PC-3 (cell line): ENCODE data around the gene CANT1. TPM values are rescaled to one million over a fixed set of nuclear protein-coding genes. Genes with fewer than 3 reads are reported as not detected.

ENCODE experiments used
- ATAC-seq: fragments of 200-7000 bp; cut with Tn5 transposase; 2 replicates; pipeline ENCODE4 v1.9.1; 2020; ENCODE audit warnings: mild to moderate bottlenecking, moderate library complexity
- BruUV-seq: library from RNA; stranded (reverse); fragments of 400-500 nt; replicated peaks from 2 replicates; lab custom pipeline; 2021; lab: Mats Ljungman, UMichigan
- CTCF ChIA-PET: fragments of 300-600 bp; sonication (Branson Sonifier 250); formaldehyde crosslinking; loops from one replicate; lab custom pipeline; 2022; ENCODE audit warnings: antibody characterized with exemption; lab: Charles Lee
- POLR2A ChIA-PET: fragments of 300-600 bp; sonication (Branson Sonifier 250); formaldehyde crosslinking; loops from one replicate; lab custom pipeline; 2022; ENCODE audit warnings: antibody characterized with exemption; ENCODE audit not compliant: unreplicated experiment; lab: Charles Lee
- DNase-seq: peaks from one replicate; pipeline ENCODE4 v3.0.0-alpha.2; 2015
- H2AFZ ChIP-seq: fragments of 300-600 bp; sonication (generic); 2 replicates; pipeline ENCODE4 v1.6.0; 2016; ENCODE audit warnings: antibody characterized with exemption, low read length
- H3F3A ChIP-seq: fragments of 300-600 bp; sonication (generic); one replicate; pipeline ENCODE4 v1.6.0; 2017; ENCODE audit warnings: antibody characterized with exemption, low read length, control low read depth, mild to moderate bottlenecking; ENCODE audit not compliant: unreplicated experiment
- H3K27ac ChIP-seq: fragments of 300-600 bp; sonication (generic); 2 replicates; pipeline ENCODE4 v1.5.1; 2016; ENCODE audit warnings: mild to moderate bottlenecking, low read length
- H3K27me3 ChIP-seq: fragments of 300-600 bp; sonication (generic); 2 replicates; pipeline ENCODE4 v1.6.1; 2016; ENCODE audit warnings: low read length, mixed read lengths
- H3K36me3 ChIP-seq: fragments of 300-600 bp; sonication (generic); 2 replicates; pipeline ENCODE4 v1.6.1; 2016; ENCODE audit warnings: low read depth, mixed run types, low read length, mixed read lengths
- H3K4me1 ChIP-seq: fragments of 300-600 bp; sonication (generic); 2 replicates; pipeline ENCODE4 v1.5.1; 2016; ENCODE audit warnings: low read length; ENCODE audit not compliant: insufficient read depth
- H3K4me2 ChIP-seq: fragments of 300-600 bp; sonication (generic); 2 replicates; pipeline ENCODE4 v1.6.0; 2016; ENCODE audit warnings: low read length
- H3K4me3 ChIP-seq: fragments of 300-600 bp; sonication (generic); 2 replicates; pipeline ENCODE4 v1.5.1; 2016; ENCODE audit warnings: mild to moderate bottlenecking, low read length, mixed read lengths
- H3K79me2 ChIP-seq: fragments of 300-600 bp; sonication (generic); 2 replicates; pipeline ENCODE4 v1.6.1; 2017; ENCODE audit warnings: low read length, mixed read lengths
- H3K9ac ChIP-seq: fragments of 300-600 bp; sonication (generic); 2 replicates; pipeline ENCODE4 v1.6.0; 2016; ENCODE audit warnings: mild to moderate bottlenecking, low read length
- H3K9me2 ChIP-seq: fragments of 300-600 bp; sonication (generic); replicated peaks from 2 replicates; pipeline ENCODE4 v1.6.1; 2016; ENCODE audit warnings: mixed run types, low read length, mixed read lengths
- H3K9me3 ChIP-seq: fragments of 300-600 bp; sonication (generic); 2 replicates; pipeline ENCODE4 v1.6.1; 2016; ENCODE audit warnings: low read length, mixed read lengths
- H4K20me1 ChIP-seq: fragments of 300-600 bp; sonication (generic); 2 replicates; pipeline ENCODE4 v1.6.1; 2016; ENCODE audit warnings: low read length, mixed read lengths
- EZH2 ChIP-seq: fragments of 300-600 bp; sonication (generic); IDR thresholded peaks from one replicate; pipeline ENCODE4 v1.6.1; 2017; ENCODE audit warnings: antibody characterized with exemption, mild to moderate bottlenecking, low read length; ENCODE audit not compliant: unreplicated experiment
- EZH2phosphoT487 ChIP-seq: fragments of 300-600 bp; sonication (generic); IDR thresholded peaks from 2 replicates; pipeline ENCODE4 v1.6.1; 2018; ENCODE audit warnings: mild to moderate bottlenecking, antibody characterized with exemption, low read length, borderline replicate concordance
- intact Hi-C: fragments of 100-400 bp; cut with micrococcal nuclease; formaldehyde crosslinking; loops from 2 replicates; pipeline ENCODE4 v1.9.0; 2023
- total RNA-seq: library from RNA; depleted of rRNA; stranded (reverse); fragments of >200 nt; gene quantifications from 2 replicates; pipeline ENCODE4 v1.2.3, GENCODE V29; 2014
- TF ChIP-seq, protein P1 (sequence below): fragments of 300-600 bp; sonication (generic); conservative IDR thresholded peaks from 2 replicates; pipeline ENCODE4 v1.5.1; 2017; ENCODE audit warnings: antibody characterized with exemption, low read depth, mild to moderate bottlenecking, low read length

CANT1 gene
- total RNA-seq, 1 experiment from 2014 or later, result 191 TPM

DNA sequence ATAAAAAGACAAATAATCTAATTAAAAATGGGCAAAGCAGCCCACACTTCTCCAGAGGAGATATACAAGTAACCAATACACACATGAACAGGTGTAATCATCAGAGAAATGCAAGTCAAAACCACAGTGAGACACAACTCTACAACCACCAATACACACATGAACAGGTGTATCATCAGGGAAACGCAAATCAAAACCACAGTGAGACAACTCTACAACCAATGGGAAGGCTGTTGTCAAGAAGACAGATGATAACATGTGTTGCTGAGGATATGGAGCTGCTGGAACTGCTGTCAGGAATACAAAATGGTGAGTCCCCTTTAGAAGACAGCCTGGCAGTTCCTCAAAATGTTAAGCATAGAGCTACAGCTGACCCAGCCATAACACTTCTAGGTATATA, 42.6 kb upstream of the CANT1 start:
- H3K36me3 ChIP-seq, result no peaks in the 10 kb centered on the region
- CTCF ChIA-PET, result no interaction called here
- H3K9me3 ChIP-seq, result no peaks in the 10 kb centered on the region
- no peak overlapping the region for H3K4me3 ChIP-seq
- no peaks in the 10 kb centered on the region for H3F3A ChIP-seq
- no peak for TF ChIP-seq EZH2phosphoT487
- TF ChIP-seq EZH2, result no peak
- TF ChIP-seq, protein P1, sequence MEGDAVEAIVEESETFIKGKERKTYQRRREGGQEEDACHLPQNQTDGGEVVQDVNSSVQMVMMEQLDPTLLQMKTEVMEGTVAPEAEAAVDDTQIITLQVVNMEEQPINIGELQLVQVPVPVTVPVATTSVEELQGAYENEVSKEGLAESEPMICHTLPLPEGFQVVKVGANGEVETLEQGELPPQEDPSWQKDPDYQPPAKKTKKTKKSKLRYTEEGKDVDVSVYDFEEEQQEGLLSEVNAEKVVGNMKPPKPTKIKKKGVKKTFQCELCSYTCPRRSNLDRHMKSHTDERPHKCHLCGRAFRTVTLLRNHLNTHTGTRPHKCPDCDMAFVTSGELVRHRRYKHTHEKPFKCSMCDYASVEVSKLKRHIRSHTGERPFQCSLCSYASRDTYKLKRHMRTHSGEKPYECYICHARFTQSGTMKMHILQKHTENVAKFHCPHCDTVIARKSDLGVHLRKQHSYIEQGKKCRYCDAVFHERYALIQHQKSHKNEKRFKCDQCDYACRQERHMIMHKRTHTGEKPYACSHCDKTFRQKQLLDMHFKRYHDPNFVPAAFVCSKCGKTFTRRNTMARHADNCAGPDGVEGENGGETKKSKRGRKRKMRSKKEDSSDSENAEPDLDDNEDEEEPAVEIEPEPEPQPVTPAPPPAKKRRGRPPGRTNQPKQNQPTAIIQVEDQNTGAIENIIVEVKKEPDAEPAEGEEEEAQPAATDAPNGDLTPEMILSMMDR, result no peak
- ATAC-seq (no peak), DNase-seq (no peak)
- POLR2A ChIA-PET, result no interaction called here
- H3K4me2 ChIP-seq, result no peak overlapping the region
- no peak overlapping the region for H2AFZ ChIP-seq
- intact Hi-C loops, result no loop called here
- BruUV-seq, result no TSS peak
- H3K79me2 ChIP-seq, result no peaks in the 10 kb centered on the region
- no peaks in the 10 kb centered on the region for H4K20me1 ChIP-seq
- no peaks in the 10 kb centered on the region for H3K9me2 ChIP-seq
- H3K4me1 ChIP-seq, result no peaks in the 10 kb centered on the region
- H3K27me3 ChIP-seq, result no peaks in the 10 kb centered on the region
- no peak overlapping the region for H3K9ac ChIP-seq
- H3K27ac ChIP-seq, result no peak overlapping the region

DNA sequence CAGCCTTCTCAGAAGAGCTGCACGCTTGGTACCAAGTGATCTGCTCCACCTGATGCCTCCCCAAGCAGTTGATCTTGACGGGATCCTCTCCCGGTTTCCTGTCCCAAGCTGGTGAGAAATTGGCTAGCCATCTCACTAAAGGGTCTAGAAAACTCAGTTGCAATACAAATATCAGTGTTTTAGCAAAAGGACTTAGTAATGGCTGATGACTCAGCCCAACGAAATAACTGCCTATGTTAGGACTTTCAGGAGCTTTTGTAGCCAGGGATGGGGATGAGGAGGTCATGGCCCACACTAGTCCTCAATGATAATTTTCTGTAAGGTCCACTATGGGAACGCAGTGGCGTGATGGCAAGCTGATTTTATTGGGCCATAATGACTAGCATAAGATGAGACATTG, 41.7 kb upstream of the CANT1 start:
- no peak for TF ChIP-seq EZH2
- TF ChIP-seq, protein P1, result no peak
- TF ChIP-seq EZH2phosphoT487, result no peak
- H3K4me1 ChIP-seq, result no peaks in the 10 kb centered on the region
- no peaks in the 10 kb centered on the region for H3K36me3 ChIP-seq
- no peaks in the 10 kb centered on the region for H4K20me1 ChIP-seq
- H3K9ac ChIP-seq, result no peak overlapping the region
- ATAC-seq, result no peak
- H3K4me3 ChIP-seq, result no peak overlapping the region
- no peaks in the 10 kb centered on the region for H3F3A ChIP-seq
- H3K4me2 ChIP-seq, result no peak overlapping the region
- BruUV-seq, result no TSS peak
- H3K9me3 ChIP-seq, result no peaks in the 10 kb centered on the region
- CTCF ChIA-PET, result no interaction called here
- H3K9me2 ChIP-seq, result no peaks in the 10 kb centered on the region
- H2AFZ ChIP-seq, result no peak overlapping the region
- POLR2A ChIA-PET, result no interaction called here
- intact Hi-C loops, result no loop called here
- DNase-seq, result no peak
- no peaks in the 10 kb centered on the region for H3K27me3 ChIP-seq
- H3K27ac ChIP-seq, result no peak overlapping the region
- no peaks in the 10 kb centered on the region for H3K79me2 ChIP-seq

DNA sequence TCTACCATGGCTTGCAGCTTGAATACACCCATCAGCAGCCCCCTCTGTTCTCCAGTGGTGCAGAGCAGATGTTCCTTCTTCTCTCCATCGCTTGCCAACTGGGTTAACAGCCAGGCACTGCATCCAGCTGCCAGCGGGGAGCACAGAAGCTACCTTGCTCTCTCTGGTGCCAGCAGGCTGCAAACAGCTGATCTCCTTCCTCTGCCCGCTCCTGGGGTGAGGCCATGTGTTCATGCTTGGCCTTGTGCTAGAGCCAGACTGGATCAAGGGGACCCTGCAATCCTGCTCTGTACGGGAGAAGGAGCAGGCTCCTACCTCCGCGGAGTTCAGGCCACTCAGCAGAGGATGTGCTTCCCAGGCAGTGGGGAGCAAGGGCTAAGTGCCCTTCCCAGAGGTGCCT, 41.0 kb upstream of the CANT1 start:
- no peaks in the 10 kb centered on the region for H3K27me3 ChIP-seq
- no peak overlapping the region for H3K4me2 ChIP-seq
- no peaks in the 10 kb centered on the region for H3K9me2 ChIP-seq
- H3K9me3 ChIP-seq, result no peaks in the 10 kb centered on the region
- H3K27ac ChIP-seq, result no peak overlapping the region
- no peaks in the 10 kb centered on the region for H4K20me1 ChIP-seq
- H3K79me2 ChIP-seq, result no peaks in the 10 kb centered on the region
- intact Hi-C loops, result no loop called here
- BruUV-seq, result no TSS peak
- TF ChIP-seq, protein P1, result no peak
- TF ChIP-seq EZH2phosphoT487, result no peak
- TF ChIP-seq EZH2, result no peak
- no peak overlapping the region for H2AFZ ChIP-seq
- no peak overlapping the region for H3K9ac ChIP-seq
- ATAC-seq (no peak), DNase-seq (no peak)
- ChIA-PET POLR2A (no interaction called here), CTCF (interaction anchor here (0.7 kb wide), 1 partner anchor 8 kb away, joined by 4 read pairs; no protein-coding TSS in a partner anchor)
- H3K4me1 ChIP-seq, result no peaks in the 10 kb centered on the region
- no peak overlapping the region for H3K4me3 ChIP-seq
- H3K36me3 ChIP-seq, result no peaks in the 10 kb centered on the region
- no peaks in the 10 kb centered on the region for H3F3A ChIP-seq
